HL-60 (cell line): ENCODE results near the gene TBCE.

ENCODE experiments used
- DNase-seq, 2 experiments: peaks; one replicate each; pipeline ENCODE4 v3.0.0-alpha.2; 2010 to 2020; ENCODE audit warnings: low read depth in 1 of 2, low spot score in 1 of 2
- H3K27ac ChIP-seq: fragments of 250-450 bp; sonication (Bioruptor Pico); replicated peaks from 2 replicates; pipeline ENCODE4 v1.5.1; 2020; ENCODE audit warnings: mild to moderate bottlenecking, moderate library complexity
- H3K27me3 ChIP-seq: fragments of 250-450 bp; sonication (Bioruptor Pico); 2 replicates; pipeline ENCODE4 v1.5.1; 2021; ENCODE audit warnings: mild to moderate bottlenecking, moderate library complexity; ENCODE audit not compliant: insufficient read depth, poor library complexity, severe bottlenecking
- H3K4me3 ChIP-seq: replicated peaks from 2 replicates; pipeline ENCODE4 v1.5.1; 2011; ENCODE audit warnings: mild to moderate bottlenecking, control low read depth, low read length; ENCODE audit not compliant: insufficient read depth
- GABPA ChIP-seq: IDR thresholded peaks from 2 replicates; pipeline ENCODE4 v1.6.1; 2012; ENCODE audit warnings: low read depth
- SPI1 ChIP-seq: IDR thresholded peaks from 2 replicates; pipeline ENCODE4 v1.6.1; 2012; ENCODE audit warnings: low read depth, mild to moderate bottlenecking, borderline replicate concordance
- TF ChIP-seq, protein P1 (sequence below): IDR thresholded peaks from one replicate; pipeline ENCODE4 v1.5.1; 2011; ENCODE audit warnings: low read length, control low read depth, inconsistent platforms; ENCODE audit not compliant: insufficient read depth

Gene TBCE

GRCh38 chr1:235500971-235501540, 133.8 kb downstream of the TBCE start:
- H3K27ac ChIP-seq: no peak overlapping the region
- H3K4me3 ChIP-seq: no peak overlapping the region
- TF ChIP-seq, protein P1, sequence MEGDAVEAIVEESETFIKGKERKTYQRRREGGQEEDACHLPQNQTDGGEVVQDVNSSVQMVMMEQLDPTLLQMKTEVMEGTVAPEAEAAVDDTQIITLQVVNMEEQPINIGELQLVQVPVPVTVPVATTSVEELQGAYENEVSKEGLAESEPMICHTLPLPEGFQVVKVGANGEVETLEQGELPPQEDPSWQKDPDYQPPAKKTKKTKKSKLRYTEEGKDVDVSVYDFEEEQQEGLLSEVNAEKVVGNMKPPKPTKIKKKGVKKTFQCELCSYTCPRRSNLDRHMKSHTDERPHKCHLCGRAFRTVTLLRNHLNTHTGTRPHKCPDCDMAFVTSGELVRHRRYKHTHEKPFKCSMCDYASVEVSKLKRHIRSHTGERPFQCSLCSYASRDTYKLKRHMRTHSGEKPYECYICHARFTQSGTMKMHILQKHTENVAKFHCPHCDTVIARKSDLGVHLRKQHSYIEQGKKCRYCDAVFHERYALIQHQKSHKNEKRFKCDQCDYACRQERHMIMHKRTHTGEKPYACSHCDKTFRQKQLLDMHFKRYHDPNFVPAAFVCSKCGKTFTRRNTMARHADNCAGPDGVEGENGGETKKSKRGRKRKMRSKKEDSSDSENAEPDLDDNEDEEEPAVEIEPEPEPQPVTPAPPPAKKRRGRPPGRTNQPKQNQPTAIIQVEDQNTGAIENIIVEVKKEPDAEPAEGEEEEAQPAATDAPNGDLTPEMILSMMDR: no peak
- TF ChIP-seq GABPA: no peak
- peak; percentile 44; the same call in 1 of the 2 replicates for TF ChIP-seq SPI1
- no peak for DNase-seq
- no peaks in the 10 kb centered on the region for H3K27me3 ChIP-seq
